Cardiac muscle cell (in vitro differentiated cells and primary cell): ENCODE results near the gene ABI1. TPM values are rescaled to one million over a fixed set of nuclear protein-coding genes. Genes with fewer than 3 reads are reported as not detected.

Experiments
- DNase-seq, 2 donors: peaks; one replicate each; pipeline versions ENCODE4 v3.0.0 to v3.0.0-alpha.2; 2010 to 2017; ENCODE audit warnings: low read depth in 1 of 2, low spot score in 1 of 2
- H3K27ac ChIP-seq: fragments of 200-600 bp; sonication (generic); 2 replicates; pipeline ENCODE4 v1.5.1; 2016
- H3K27me3 ChIP-seq: fragments of 200-600 bp; sonication (generic); 2 replicates; pipeline ENCODE4 v1.6.0; 2016; ENCODE audit warnings: control low read depth
- H3K36me3 ChIP-seq: fragments of 200-600 bp; sonication (generic); 2 replicates; pipeline ENCODE4 v1.5.1; 2016; ENCODE audit warnings: control low read depth
- H3K4me1 ChIP-seq: fragments of 200-600 bp; sonication (generic); 2 replicates; pipeline ENCODE4 v1.8.1; 2017; ENCODE audit warnings: low read depth, mild to moderate bottlenecking, mixed run types
- H3K4me3 ChIP-seq: fragments of 200-600 bp; sonication (generic); 2 replicates; pipeline ENCODE4 v1.5.1; 2016; ENCODE audit warnings: mild to moderate bottlenecking
- H3K9me3 ChIP-seq: fragments of 200-600 bp; sonication (generic); 2 replicates; pipeline ENCODE4 v1.5.1; 2017; ENCODE audit warnings: low read depth, mild to moderate bottlenecking, control low read depth
- CTCF ChIP-seq: IDR thresholded peaks from 2 replicates; pipeline ENCODE4 v1.5.1; 2012; ENCODE audit warnings: low read depth, mild to moderate bottlenecking, low read length
- polyA plus RNA-seq: library from polyadenylated mRNA; unstranded; fragments of >200 nt; fragmentation: Nextera tagmentation; extraction: Ambion mirVana; gene quantifications from 2 replicates; pipeline ENCODE4 v1.2.1, GENCODE V29; 2016
- total RNA-seq: library from RNA; depleted of rRNA; stranded (reverse); fragments of >200 nt; gene quantifications from 2 replicates; pipeline ENCODE4 v1.2.3, GENCODE V29; 2016

Gene ABI1
- total and polyA plus RNA-seq, 2 experiments from 2014 or later, result 36.8 to 38.7 TPM

GRCh38 chr10:26815500-26815899 is 45.3 kb downstream of the ABI1 start:
- no peak for TF ChIP-seq CTCF
- H3K36me3 ChIP-seq, result no peaks in the 10 kb centered on the region
- H3K27me3 ChIP-seq, result no peaks in the 10 kb centered on the region
- H3K4me3 ChIP-seq, result no peak overlapping the region
- no peaks in the 10 kb centered on the region for H3K9me3 ChIP-seq
- no peak for DNase-seq
- H3K27ac ChIP-seq, result no peak overlapping the region
- H3K4me1 ChIP-seq, result peaks cover 7% of the 10 kb centered on the region

DNA sequence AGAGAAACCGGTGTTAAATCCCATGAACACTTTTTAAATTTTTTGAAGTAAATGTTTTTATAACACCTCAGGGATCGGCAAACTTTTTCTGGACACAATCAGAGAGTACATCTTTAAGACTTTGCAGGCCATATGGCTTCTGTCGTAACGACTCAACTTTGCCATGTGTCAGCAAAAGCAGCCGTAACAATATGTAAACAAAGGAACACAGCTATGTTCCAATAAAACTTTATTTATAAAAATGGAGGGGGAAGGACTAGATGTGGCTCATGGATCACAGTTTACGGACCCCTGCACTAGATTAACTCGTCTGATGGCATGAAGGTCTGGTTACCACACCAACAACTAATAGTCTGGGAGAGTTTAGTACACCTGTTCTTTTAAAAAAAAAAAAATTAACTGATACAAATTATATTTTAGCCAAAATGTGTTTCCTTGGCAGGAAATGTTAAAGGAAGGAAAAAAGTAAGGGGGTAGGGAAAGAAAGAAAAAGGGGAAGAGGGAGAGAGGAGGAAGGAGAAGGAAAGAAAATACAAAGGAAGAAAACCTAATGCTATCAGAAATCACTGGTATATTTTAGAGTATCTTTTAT is 50.2 kb downstream of the ABI1 start:
- peaks cover 8% of the 10 kb centered on the region for H3K4me1 ChIP-seq
- no peak for TF ChIP-seq CTCF

DNA sequence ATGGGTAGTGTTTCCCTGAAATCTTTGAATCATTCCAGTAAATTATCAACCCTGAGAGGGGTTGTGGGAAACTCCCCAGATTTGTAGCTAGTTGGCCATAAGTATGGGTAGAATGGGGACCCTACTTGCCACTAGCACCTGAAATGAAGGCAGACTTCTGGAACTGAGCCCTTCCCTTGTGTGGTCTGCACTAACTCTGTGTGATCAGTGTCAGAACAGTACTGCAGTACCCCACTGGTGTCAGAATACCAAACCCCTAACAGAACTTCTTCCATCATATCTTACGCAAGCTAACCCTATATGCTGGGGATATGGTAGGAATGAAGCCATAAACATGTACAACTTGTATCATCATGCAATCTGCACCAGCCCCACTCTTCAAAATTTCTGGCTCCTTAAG is 50.8 kb downstream of the ABI1 start:
- no peak overlapping the region for H3K4me3 ChIP-seq

More for the DNA sequence above, 50.2 kb downstream of the ABI1 start:
- H3K36me3 ChIP-seq, result no peaks in the 10 kb centered on the region
- DNase-seq, result no peak
- no peak overlapping the region for H3K4me3 ChIP-seq
- H3K9me3 ChIP-seq, result no peaks in the 10 kb centered on the region
- no peaks in the 10 kb centered on the region for H3K27me3 ChIP-seq
- no peak overlapping the region for H3K27ac ChIP-seq

GRCh38 chr10:26807532-26807931 is 53.2 kb downstream of the ABI1 start:
- Histone ChIP-seq H3K9me3 (no peaks in the 10 kb centered on the region), H3K27ac (no peak overlapping the region), H3K4me1 (peaks cover 29% of the 10 kb centered on the region), H3K4me3 (no peak overlapping the region), H3K27me3 (no peaks in the 10 kb centered on the region), H3K36me3 (no peaks in the 10 kb centered on the region)
- no peak for TF ChIP-seq CTCF
- no peak for DNase-seq

More for the DNA sequence above, 50.8 kb downstream of the ABI1 start:
- Histone ChIP-seq H3K9me3 (no peaks in the 10 kb centered on the region), H3K27ac (no peak overlapping the region), H3K27me3 (no peaks in the 10 kb centered on the region), H3K4me1 (peaks cover 13% of the 10 kb centered on the region), H3K36me3 (no peaks in the 10 kb centered on the region)
- TF ChIP-seq CTCF, result no peak
- no peak for DNase-seq

DNA sequence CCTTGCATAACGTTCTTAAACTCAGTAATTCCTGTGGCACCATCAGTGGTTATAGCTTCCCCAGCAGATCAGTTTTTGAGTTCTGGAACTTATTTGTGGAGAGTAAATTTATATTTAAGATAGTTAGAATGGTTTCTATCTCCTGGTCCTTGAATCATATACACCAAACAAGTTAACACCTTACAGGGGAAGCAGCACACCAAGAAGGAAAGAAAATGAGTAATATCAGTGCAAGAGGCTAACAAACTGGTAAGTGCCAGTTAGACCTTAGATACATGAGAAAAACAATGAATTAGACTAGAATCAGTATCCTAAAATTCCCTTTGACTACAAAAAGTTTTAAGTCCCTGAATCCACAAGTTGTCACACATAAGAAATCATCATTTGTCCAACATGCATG is 54.2 kb downstream of the ABI1 start:
- H3K4me3 ChIP-seq, result no peak overlapping the region
- peaks cover 29% of the 10 kb centered on the region for H3K4me1 ChIP-seq
- no peaks in the 10 kb centered on the region for H3K36me3 ChIP-seq
- H3K27me3 ChIP-seq, result no peaks in the 10 kb centered on the region
- H3K9me3 ChIP-seq, result no peaks in the 10 kb centered on the region
- TF ChIP-seq CTCF, result no peak
- no peak for DNase-seq
- no peak overlapping the region for H3K27ac ChIP-seq
